Type B pancreatic cell (in vitro differentiated cells): ENCODE data around the gene PBX4. TPM values are rescaled to one million over a fixed set of nuclear protein-coding genes. Genes with fewer than 3 reads are reported as not detected.

Experiments
- DNase-seq: peaks from one replicate; pipeline ENCODE4 v3.0.0; 2021; ENCODE audit warnings: mixed read lengths; ENCODE audit not compliant: unreplicated experiment; ENCODE audit errors: extremely low spot score
- H3K27ac Mint-ChIP-seq: 2 replicates; pipeline ENCODE4 v1.8.0; 2021; ENCODE audit warnings: mild to moderate bottlenecking, mixed read lengths
- H3K27me3 Mint-ChIP-seq: 2 replicates; pipeline ENCODE4 v1.8.0; 2021; ENCODE audit warnings: mixed read lengths
- H3K36me3 Mint-ChIP-seq: 2 replicates; pipeline ENCODE4 v1.8.0; 2021; ENCODE audit warnings: mixed read lengths
- H3K4me1 Mint-ChIP-seq: one replicate; pipeline ENCODE4 v1.8.0; 2021; ENCODE audit warnings: mixed read lengths; ENCODE audit not compliant: unreplicated experiment
- H3K4me3 Mint-ChIP-seq: 2 replicates; pipeline ENCODE4 v1.8.0; 2021; ENCODE audit warnings: mild to moderate bottlenecking, mixed read lengths
- H3K9me3 Mint-ChIP-seq: 2 replicates; pipeline ENCODE4 v1.8.0; 2021; ENCODE audit warnings: mixed read lengths
- total RNA-seq: library from RNA; stranded (reverse); gene quantifications from 2 replicates; pipeline ENCODE4 v1.2.1, GENCODE V29; 2021; ENCODE audit warnings: low replicate concordance
- TF ChIP-seq, protein P1 (sequence below): fragments of 200-600 bp; sonication (generic); conservative IDR thresholded peaks from 2 replicates; pipeline ENCODE4 v1.5.0; 2021; ENCODE audit warnings: antibody characterized with exemption, mild to moderate bottlenecking

The PBX4 gene
- total RNA-seq, 1 donor from 2014 or later = 10.9 TPM

DNA sequence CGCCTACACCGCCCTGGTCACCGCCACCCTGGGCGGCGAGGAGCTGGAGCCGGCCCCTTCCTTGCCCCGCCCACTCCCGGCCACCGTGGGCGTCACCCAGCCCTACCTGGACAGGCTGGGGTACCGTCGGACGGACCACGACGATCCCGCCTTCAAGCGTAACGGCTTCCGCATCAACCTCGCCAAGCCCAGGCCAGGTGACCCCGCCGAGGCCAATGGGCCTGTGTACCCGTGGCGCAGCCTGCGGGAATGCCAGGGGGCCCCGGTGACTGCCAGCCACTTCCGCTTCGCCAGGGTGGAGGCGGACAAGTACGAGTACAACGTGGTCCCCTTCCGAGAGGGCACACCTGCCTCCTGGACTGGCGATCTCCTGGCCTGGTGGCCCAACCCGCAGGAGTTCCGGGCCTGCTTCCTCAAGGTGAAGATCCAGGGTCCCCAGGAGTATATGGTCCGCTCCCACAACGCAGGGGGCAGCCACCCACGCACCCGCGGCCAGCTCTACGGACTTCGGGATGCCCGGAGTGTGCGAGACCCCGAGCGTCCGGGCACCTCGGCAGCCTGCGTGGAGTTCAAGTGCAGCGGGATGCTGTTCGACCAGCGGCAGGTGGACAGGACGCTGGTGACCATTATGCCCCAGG, 73.4 kb downstream of the PBX4 start:
- Mint-ChIP-seq H3K27me3 (peaks cover 3% of the 10 kb centered on the region), H3K36me3 (no peaks in the 10 kb centered on the region)

DNA sequence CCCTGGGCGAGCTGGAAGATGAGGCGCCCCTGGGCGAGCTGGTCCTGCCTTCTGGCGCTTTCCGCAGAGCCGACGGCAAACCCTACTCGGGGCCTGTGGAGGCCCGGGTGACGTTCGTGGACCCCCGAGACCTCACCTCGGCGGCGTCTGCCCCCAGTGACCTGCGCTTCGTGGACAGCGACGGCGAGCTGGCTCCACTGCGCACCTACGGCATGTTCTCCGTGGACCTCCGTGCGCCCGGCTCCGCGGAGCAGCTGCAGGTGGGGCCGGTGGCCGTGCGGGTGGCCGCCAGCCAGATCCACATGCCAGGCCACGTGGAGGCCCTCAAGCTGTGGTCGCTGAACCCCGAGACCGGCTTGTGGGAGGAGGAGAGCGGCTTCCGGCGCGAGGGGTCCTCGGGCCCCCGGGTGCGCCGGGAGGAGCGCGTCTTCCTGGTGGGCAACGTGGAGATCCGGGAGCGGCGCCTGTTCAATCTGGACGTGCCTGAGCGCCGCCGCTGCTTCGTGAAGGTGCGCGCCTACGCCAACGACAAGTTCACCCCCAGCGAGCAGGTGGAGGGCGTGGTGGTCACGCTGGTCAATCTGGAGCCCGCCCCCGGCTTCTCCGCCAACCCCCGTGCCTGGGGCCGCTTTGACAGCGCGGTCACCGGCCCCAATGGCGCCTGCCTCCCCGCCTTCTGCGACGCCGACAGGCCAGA, 74.1 kb downstream of the PBX4 start:
- TF ChIP-seq, protein P1, sequence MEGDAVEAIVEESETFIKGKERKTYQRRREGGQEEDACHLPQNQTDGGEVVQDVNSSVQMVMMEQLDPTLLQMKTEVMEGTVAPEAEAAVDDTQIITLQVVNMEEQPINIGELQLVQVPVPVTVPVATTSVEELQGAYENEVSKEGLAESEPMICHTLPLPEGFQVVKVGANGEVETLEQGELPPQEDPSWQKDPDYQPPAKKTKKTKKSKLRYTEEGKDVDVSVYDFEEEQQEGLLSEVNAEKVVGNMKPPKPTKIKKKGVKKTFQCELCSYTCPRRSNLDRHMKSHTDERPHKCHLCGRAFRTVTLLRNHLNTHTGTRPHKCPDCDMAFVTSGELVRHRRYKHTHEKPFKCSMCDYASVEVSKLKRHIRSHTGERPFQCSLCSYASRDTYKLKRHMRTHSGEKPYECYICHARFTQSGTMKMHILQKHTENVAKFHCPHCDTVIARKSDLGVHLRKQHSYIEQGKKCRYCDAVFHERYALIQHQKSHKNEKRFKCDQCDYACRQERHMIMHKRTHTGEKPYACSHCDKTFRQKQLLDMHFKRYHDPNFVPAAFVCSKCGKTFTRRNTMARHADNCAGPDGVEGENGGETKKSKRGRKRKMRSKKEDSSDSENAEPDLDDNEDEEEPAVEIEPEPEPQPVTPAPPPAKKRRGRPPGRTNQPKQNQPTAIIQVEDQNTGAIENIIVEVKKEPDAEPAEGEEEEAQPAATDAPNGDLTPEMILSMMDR = no peak
- no peaks in the 10 kb centered on the region for H3K9me3 Mint-ChIP-seq
- no peak overlapping the region for H3K4me3 Mint-ChIP-seq
- H3K36me3 Mint-ChIP-seq = no peaks in the 10 kb centered on the region
- H3K27ac Mint-ChIP-seq = no peak overlapping the region
- no peaks in the 10 kb centered on the region for H3K4me1 Mint-ChIP-seq
- peaks cover 3% of the 10 kb centered on the region for H3K27me3 Mint-ChIP-seq
- DNase-seq = no peak

More for the DNA sequence above, 73.4 kb downstream of the PBX4 start:
- Mint-ChIP-seq H3K9me3 (no peaks in the 10 kb centered on the region), H3K27ac (no peak overlapping the region), H3K4me3 (no peak overlapping the region), H3K4me1 (no peaks in the 10 kb centered on the region)
- TF ChIP-seq, protein P1 = no peak
- no peak for DNase-seq

DNA sequence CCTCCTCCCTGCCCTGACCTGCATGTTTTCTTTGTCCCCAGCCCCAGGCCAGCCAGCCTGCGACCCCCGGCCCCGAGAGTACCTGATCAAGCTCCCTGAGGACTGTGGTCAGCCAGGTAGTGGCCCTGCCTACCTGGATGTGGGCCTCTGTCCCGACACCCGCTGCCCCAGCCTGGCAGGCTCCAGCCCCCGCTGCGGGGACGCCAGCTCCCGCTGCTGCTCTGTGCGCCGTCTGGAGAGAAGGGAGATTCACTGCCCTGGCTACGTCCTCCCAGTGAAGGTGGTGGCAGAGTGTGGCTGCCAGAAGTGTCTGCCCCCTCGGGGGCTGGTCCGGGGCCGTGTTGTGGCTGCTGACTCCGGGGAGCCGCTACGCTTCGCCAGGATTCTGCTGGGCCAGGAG, 74.8 kb downstream of the PBX4 start:
- Mint-ChIP-seq H3K9me3 (no peaks in the 10 kb centered on the region), H3K27ac (no peak overlapping the region), H3K4me3 (no peak overlapping the region), H3K27me3 (peaks cover 4% of the 10 kb centered on the region), H3K36me3 (no peaks in the 10 kb centered on the region), H3K4me1 (peaks cover 3% of the 10 kb centered on the region)
- TF ChIP-seq, protein P1 = no peak
- DNase-seq = no peak

DNA sequence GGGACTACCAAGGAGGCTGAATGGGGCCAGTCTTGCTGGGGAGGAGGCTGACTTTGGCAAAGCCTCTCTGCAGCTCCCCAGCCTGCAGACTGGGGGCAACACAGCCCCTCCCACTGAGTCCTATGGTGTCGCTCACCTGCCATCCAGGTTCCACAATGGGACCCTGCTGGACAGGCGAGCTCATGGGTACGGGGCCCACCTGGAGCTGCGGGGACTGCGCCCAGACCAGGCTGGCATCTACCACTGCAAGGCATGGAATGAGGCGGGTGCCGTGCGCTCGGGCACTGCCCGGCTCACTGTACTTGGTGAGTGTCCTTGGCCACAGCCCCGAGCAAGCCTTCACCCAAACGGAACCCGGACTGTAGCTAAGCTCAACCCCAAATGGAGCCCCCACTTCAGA, 75.4 kb downstream of the PBX4 start:
- H3K9me3 Mint-ChIP-seq = no peaks in the 10 kb centered on the region
- peaks cover 5% of the 10 kb centered on the region for H3K4me1 Mint-ChIP-seq
- H3K27me3 Mint-ChIP-seq = peaks cover 7% of the 10 kb centered on the region
- no peak overlapping the region for H3K4me3 Mint-ChIP-seq
- TF ChIP-seq, protein P1 = no peak
- no peak for DNase-seq
- no peaks in the 10 kb centered on the region for H3K36me3 Mint-ChIP-seq
- no peak overlapping the region for H3K27ac Mint-ChIP-seq

DNA sequence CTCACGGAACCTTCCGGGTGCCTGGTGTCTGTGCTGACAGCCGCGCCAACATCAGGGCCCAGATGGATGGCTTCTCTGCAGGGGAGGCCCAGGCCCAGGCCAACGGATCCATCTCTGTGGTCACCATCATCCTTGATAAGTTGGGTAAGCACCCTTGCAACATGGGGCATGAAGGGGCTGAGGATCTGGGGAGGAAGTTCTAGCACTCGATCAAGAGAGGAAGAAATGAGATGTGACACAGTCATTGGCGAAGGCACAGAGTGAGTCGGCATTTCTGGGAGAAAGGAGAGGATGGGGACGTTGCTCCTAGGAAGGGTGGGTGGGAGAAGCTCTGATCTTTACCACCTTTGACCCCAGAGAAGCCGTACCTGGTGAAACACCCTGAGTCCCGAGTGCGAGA, 76.0 kb downstream of the PBX4 start:
- TF ChIP-seq, protein P1 = no peak
- H3K4me1 Mint-ChIP-seq = peaks cover 5% of the 10 kb centered on the region
- peaks cover 10% of the 10 kb centered on the region for H3K27me3 Mint-ChIP-seq
- no peaks in the 10 kb centered on the region for H3K36me3 Mint-ChIP-seq
- no peak overlapping the region for H3K4me3 Mint-ChIP-seq
- H3K27ac Mint-ChIP-seq = no peak overlapping the region
- no peak for DNase-seq
- no peaks in the 10 kb centered on the region for H3K9me3 Mint-ChIP-seq
